ENCODE results near the gene RAC2.

RAC2 gene

GRCh38 chr22:37244114-37244921 lies at the start of gene RAC2:
TSS of gene RAC2 (minus strand) at chr22:37244269. CDS start at chr22:37244148, 121 bp downstream.
- H3K4me3 ChIP-seq (ENCODE audit: low read length): peak within 1 kb of the TSS; percentile 40
- TF ChIP-seq CTCF (IDR thresholded peaks at IDR 0.05; ENCODE audit: insufficient read depth, low read depth, low read length, missing control alignments): no peak
- DNase-seq (ENCODE audit: low read depth): peak; percentile 80

GRCh38 chr22:37293172-37293571 lies 49.1 kb upstream of the RAC2 start:
- no peak for DNase-seq (ENCODE audit: low read depth)
- no peak overlapping the region for H3K4me3 ChIP-seq (ENCODE audit: low read length)
- TF ChIP-seq CTCF (IDR thresholded peaks at IDR 0.05; ENCODE audit: insufficient read depth, low read depth, low read length, missing control alignments): no peak

- TF ChIP-seq CTCF (IDR thresholded peaks at IDR 0.05; ENCODE audit: insufficient read depth, low read depth, low read length, missing control alignments): no peak
- no peak for DNase-seq (ENCODE audit: low read depth)
- H3K4me3 ChIP-seq (ENCODE audit: low read length): no peak overlapping the region
These were observed 48.6 kb upstream of the RAC2 start for GRCh38 chr22:37292641-37293040.

- DNase-seq (ENCODE audit: low read depth): no peak
- H3K4me3 ChIP-seq (ENCODE audit: low read length): no peak overlapping the region
- no peak for TF ChIP-seq CTCF (IDR thresholded peaks at IDR 0.05; ENCODE audit: insufficient read depth, low read depth, low read length, missing control alignments)
These were observed 47.7 kb upstream of the RAC2 start for GRCh38 chr22:37291559-37292298.

- H3K4me3 ChIP-seq (ENCODE audit: low read length): no peak overlapping the region
- TF ChIP-seq CTCF (IDR thresholded peaks at IDR 0.05; ENCODE audit: insufficient read depth, low read depth, low read length, missing control alignments): no peak
- no peak for DNase-seq (ENCODE audit: low read depth)
These were observed 46.7 kb upstream of the RAC2 start for GRCh38 chr22:37290737-37291136.

- TF ChIP-seq CTCF (IDR thresholded peaks at IDR 0.05; ENCODE audit: insufficient read depth, low read depth, low read length, missing control alignments): no peak
- H3K4me3 ChIP-seq (ENCODE audit: low read length): no peak overlapping the region
- no peak for DNase-seq (ENCODE audit: low read depth)
These were observed 45.2 kb upstream of the RAC2 start for GRCh38 chr22:37289156-37289735.

All from epithelial cell of esophagus (primary cell).